IMR-90 (cell line): Measurements from ENCODE around the gene LRSAM1. TPM values are rescaled to one million over a fixed set of nuclear protein-coding genes. Genes with fewer than 3 reads are reported as not detected.

ENCODE experiments used
- ATAC-seq: fragments of 200-7000 bp; cut with Tn5 transposase; 2 replicates; pipeline ENCODE4 v1.9.1; 2020; ENCODE audit warnings: low read depth, mild to moderate bottlenecking, moderate library complexity
- BruUV-seq: library from RNA; stranded (reverse); fragments of 400-500 nt; replicated peaks from 2 replicates; lab custom pipeline; 2021; lab: Mats Ljungman, UMichigan
- CTCF ChIA-PET: fragments of 300-600 bp; formaldehyde crosslinking; extraction: SDS; loops from one replicate; lab custom pipeline; 2021; ENCODE audit warnings: antibody characterized with exemption; lab: Yijun Ruan, JAX
- POLR2A ChIA-PET: fragments of 300-600 bp; sonication (Branson Sonifier 250); formaldehyde crosslinking; loops from one replicate; lab custom pipeline; 2022; ENCODE audit warnings: antibody characterized with exemption; ENCODE audit not compliant: unreplicated experiment; lab: Charles Lee
- DNase-seq: peaks from one replicate; pipeline ENCODE4 v3.0.0; 2013
- H2AFZ ChIP-seq: replicated peaks from 2 replicates; pipeline ENCODE3; 2013; ENCODE audit warnings: low read length, mild to moderate bottlenecking; ENCODE audit not compliant: poor library complexity
- H2AK5ac ChIP-seq: 2 replicates; pipeline ENCODE4 v1.6.1; 2013; ENCODE audit warnings: low read depth, low read length, inconsistent platforms
- H2AK9ac ChIP-seq: replicated peaks from 2 replicates; pipeline ENCODE3; 2013; ENCODE audit warnings: mild to moderate bottlenecking, low read depth, low read length, moderate library complexity; ENCODE audit not compliant: poor library complexity
- H2BK120ac ChIP-seq: 2 replicates; pipeline ENCODE4 v1.6.1; 2013; ENCODE audit warnings: low read depth, low read length, inconsistent platforms
- H2BK15ac ChIP-seq: 3 replicates; pipeline ENCODE4 v1.6.1; 2013; ENCODE audit warnings: low read depth, low read length, inconsistent platforms
- H2BK20ac ChIP-seq: 2 replicates; pipeline ENCODE4 v1.6.1; 2013; ENCODE audit warnings: low read depth, mild to moderate bottlenecking, inconsistent platforms, low read length, moderate library complexity
- H2BK5ac ChIP-seq: 2 replicates; pipeline ENCODE4 v1.6.1; 2013; ENCODE audit warnings: mild to moderate bottlenecking, low read depth, low read length, inconsistent platforms; ENCODE audit not compliant: poor library complexity, severe bottlenecking
- H3K14ac ChIP-seq: replicated peaks from 2 replicates; pipeline ENCODE4 v1.6.1; 2013; ENCODE audit warnings: low read depth, low read length, inconsistent platforms
- H3K18ac ChIP-seq: 2 replicates; pipeline ENCODE4 v1.6.1; 2013; ENCODE audit warnings: low read depth, low read length, control low read depth
- H3K23ac ChIP-seq: 2 replicates; pipeline ENCODE4 v1.6.1; 2013; ENCODE audit warnings: low read depth, low read length, inconsistent platforms
- H3K27ac ChIP-seq: 2 replicates; pipeline ENCODE4 v1.5.1; 2013; ENCODE audit warnings: mild to moderate bottlenecking, control low read depth, low read length; ENCODE audit not compliant: insufficient read depth
- H3K27me3 ChIP-seq: 2 replicates; pipeline ENCODE4 v1.6.1; 2013; ENCODE audit warnings: low read length; ENCODE audit not compliant: control insufficient read depth, insufficient read depth
- H3K36me3 ChIP-seq: 2 replicates; pipeline ENCODE4 v1.6.1; 2013; ENCODE audit warnings: low read length, mixed read lengths; ENCODE audit not compliant: control insufficient read depth, insufficient read depth
- H3K4ac ChIP-seq: 2 replicates; pipeline ENCODE4 v1.6.1; 2013; ENCODE audit warnings: low read depth, low read length, inconsistent platforms
- H3K4me1 ChIP-seq: 2 replicates; pipeline ENCODE4 v1.6.1; 2013; ENCODE audit warnings: low read length, mixed read lengths; ENCODE audit not compliant: control insufficient read depth, insufficient read depth
- H3K4me2 ChIP-seq: 2 replicates; pipeline ENCODE4 v1.6.1; 2013; ENCODE audit warnings: low read depth, mild to moderate bottlenecking, control low read depth, low read length, moderate library complexity
- H3K4me3 ChIP-seq: 2 replicates; pipeline ENCODE4 v1.5.1; 2013; ENCODE audit warnings: low read depth, mild to moderate bottlenecking, control low read depth, low read length, moderate library complexity; ENCODE audit not compliant: insufficient read depth
- H3K56ac ChIP-seq: 2 replicates; pipeline ENCODE4 v1.6.1; 2013; ENCODE audit warnings: low read length, inconsistent platforms; ENCODE audit not compliant: insufficient read depth; ENCODE audit errors: extremely low read depth
- H3K79me1 ChIP-seq, 2 experiments: 2 replicates each; pipeline ENCODE4 v1.6.1; 2013; ENCODE audit warnings: low read length in 2 of 2, inconsistent platforms in 1 of 2, low read depth in 1 of 2
- H3K9ac ChIP-seq: 2 replicates; pipeline ENCODE4 v1.6.1; 2013; ENCODE audit warnings: low read depth, low read length, control low read depth
- H3K9me1 ChIP-seq: 2 replicates; pipeline ENCODE4 v1.6.1; 2013; ENCODE audit warnings: low read length, inconsistent platforms; ENCODE audit not compliant: insufficient read depth
- H3K9me3 ChIP-seq: 2 replicates; pipeline ENCODE4 v1.6.1; 2013; ENCODE audit warnings: low read length; ENCODE audit not compliant: control insufficient read depth, insufficient read depth
- H4K20me1 ChIP-seq: 2 replicates; pipeline ENCODE4 v1.6.1; 2013; ENCODE audit warnings: low read length, inconsistent platforms; ENCODE audit not compliant: insufficient read depth
- H4K5ac ChIP-seq: 2 replicates; pipeline ENCODE4 v1.6.1; 2013; ENCODE audit warnings: mild to moderate bottlenecking, low read depth, low read length, control low read depth
- H4K8ac ChIP-seq, 2 experiments: 2 replicates each; pipeline ENCODE4 v1.6.1; 2013; ENCODE audit warnings: low read depth in 2 of 2, low read length in 2 of 2, control low read depth in 1 of 2, inconsistent platforms in 1 of 2
- H4K91ac ChIP-seq: 2 replicates; pipeline ENCODE4 v1.6.1; 2013; ENCODE audit warnings: low read depth, low read length, inconsistent platforms; ENCODE audit not compliant: insufficient read depth
- BHLHE40 ChIP-seq: fragments of 150-350 bp; IDR thresholded peaks from 2 replicates; pipeline ENCODE4 v1.6.1; 2016; ENCODE audit warnings: mild to moderate bottlenecking, low read depth, low read length
- CEBPB ChIP-seq: IDR thresholded peaks from 2 replicates; pipeline ENCODE4 v1.6.1; 2012; ENCODE audit warnings: low read depth, low read length, improper control_type of control experiment
- CHD1 ChIP-seq: IDR thresholded peaks from 2 replicates; pipeline ENCODE4 v1.6.1; 2012; ENCODE audit warnings: low read depth, low read length, improper control_type of control experiment
- ELK1 ChIP-seq: fragments of 150-350 bp; IDR thresholded peaks from 2 replicates; pipeline ENCODE4 v1.6.1; 2016; ENCODE audit warnings: low read depth, mild to moderate bottlenecking, low read length, moderate library complexity, borderline replicate concordance
- FOS ChIP-seq: fragments of 150-350 bp; IDR thresholded peaks from 2 replicates; pipeline ENCODE4 v1.6.1; 2016; ENCODE audit warnings: low read depth, low read length
- MAFK ChIP-seq: IDR thresholded peaks from 2 replicates; pipeline ENCODE4 v1.6.1; 2012; ENCODE audit warnings: low read depth, low read length, improper control_type of control experiment
- MAZ ChIP-seq: IDR thresholded peaks from 2 replicates; pipeline ENCODE4 v1.6.1; 2012; ENCODE audit warnings: low read depth, mild to moderate bottlenecking, low read length, improper control_type of control experiment, moderate library complexity, borderline replicate concordance
- MXI1 ChIP-seq: IDR thresholded peaks from 2 replicates; pipeline ENCODE4 v1.6.1; 2012; ENCODE audit warnings: low read depth, mild to moderate bottlenecking, low read length, moderate library complexity, borderline replicate concordance
- NFE2L2 ChIP-seq: fragments of 150-350 bp; IDR thresholded peaks from 2 replicates; pipeline ENCODE4 v1.6.1; 2016; ENCODE audit warnings: low read depth, mild to moderate bottlenecking, low read length
- POLR2A ChIP-seq: IDR thresholded peaks from 2 replicates; pipeline ENCODE4 v1.6.1; 2012; ENCODE audit warnings: mild to moderate bottlenecking, low read depth, low read length
- RAD21 ChIP-seq: IDR thresholded peaks from 2 replicates; pipeline ENCODE4 v1.6.1; 2012; ENCODE audit warnings: low read length, improper control_type of control experiment
- RCOR1 ChIP-seq: IDR thresholded peaks from 2 replicates; pipeline ENCODE4 v1.6.1; 2012; ENCODE audit warnings: mild to moderate bottlenecking, low read length, improper control_type of control experiment; ENCODE audit not compliant: insufficient replicate concordance
- RFX5 ChIP-seq: IDR thresholded peaks from 2 replicates; pipeline ENCODE4 v1.8.0; 2012; ENCODE audit warnings: low read depth, mild to moderate bottlenecking, low read length, moderate library complexity
- SMC3 ChIP-seq: fragments of 150-350 bp; IDR thresholded peaks from 2 replicates; pipeline ENCODE4 v1.6.1; 2016; ENCODE audit warnings: low read depth, mild to moderate bottlenecking, antibody characterized with exemption, low read length, moderate library complexity
- WGBS, 2 experiments: methylation state at CpG; one replicate each; pipeline versions ENCODE4 v1.1.5 to v1.1.7; 2013; ENCODE audit warnings: missing lambda C conversion rate in 2 of 2; ENCODE audit not compliant: insufficient read length in 1 of 2; ENCODE audit errors: extremely low coverage in 2 of 2; 5-methylcytosine and 5-hydroxymethylcytosine counted together
- dilution Hi-C: fragments of 300-500 bp; cut with HindIII; formaldehyde crosslinking; loops from one replicate; pipeline ENCODE4 v1.14.3; 2018; ENCODE audit warnings: low sequenced_read_pairs; ENCODE audit not compliant: unreplicated experiment
- in situ Hi-C: fragments of 300-500 bp; cut with MboI; formaldehyde crosslinking; loops from 3 replicates; pipeline ENCODE4 v1.14.3; 2019; ENCODE audit warnings: low sequenced_read_pairs, inconsistent platforms, mixed read lengths
- intact Hi-C: fragments of 100-400 bp; cut with micrococcal nuclease; formaldehyde crosslinking; loops from 2 replicates; pipeline ENCODE4 v1.10.0; 2022
- polyA plus RNA-seq, 3 experiments: library from polyadenylated mRNA; depleted of rRNA; stranded (reverse); fragments of >200 nt; gene quantifications; 2 replicates each; pipeline ENCODE4 v1.2.3, GENCODE V29; 2012; ENCODE audit warnings: low replicate concordance in 1 of 3
- total RNA-seq: library from RNA; depleted of rRNA; stranded (reverse); fragments of >200 nt; gene quantifications from 2 replicates; pipeline ENCODE4 v1.2.3, GENCODE V29; 2012
- TF ChIP-seq, protein P1 (sequence below): conservative IDR thresholded peaks from 2 replicates; pipeline ENCODE4 v1.5.1; 2012; ENCODE audit warnings: mild to moderate bottlenecking, low read depth, low read length, improper control_type of control experiment
- TF ChIP-seq, protein P2 (sequence below): fragments of 150-350 bp; IDR thresholded peaks from 2 replicates; pipeline ENCODE4 v1.6.1; 2017; ENCODE audit warnings: mild to moderate bottlenecking, antibody characterized with exemption, low read length, low read depth

LRSAM1 gene
- total and polyA plus RNA-seq, 2 of the 4 experiments (the other 2 are of a cell fraction), result 3.0 to 9.3 TPM

DNA sequence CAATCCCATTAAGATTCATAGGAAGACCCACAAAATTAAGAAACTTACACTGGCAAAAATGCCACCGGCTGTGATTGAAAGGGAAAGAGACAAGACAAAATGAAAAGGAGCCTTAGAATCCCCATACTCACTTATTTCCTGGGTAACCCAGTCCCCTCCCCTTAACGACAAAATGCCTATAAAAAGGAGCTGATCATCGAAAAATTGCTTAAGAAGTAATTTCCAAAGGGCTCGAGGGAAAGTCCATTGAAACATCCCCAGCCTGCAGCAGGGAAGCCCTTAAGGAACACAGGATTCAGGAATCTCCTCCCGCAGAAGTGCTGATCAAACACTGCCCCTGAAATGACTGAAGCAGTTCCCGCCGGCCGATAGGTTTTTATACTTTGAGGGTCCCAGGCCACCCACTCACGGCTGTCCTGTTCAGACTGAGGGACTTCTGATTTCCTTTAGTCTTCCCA, 27.8 kb upstream of the LRSAM1 start:
- BruUV-seq, result no TSS peak

More for the DNA sequence above, 27.8 kb upstream of the LRSAM1 start:
- Histone ChIP-seq H3K56ac (peak overlapping the region; percentile 100), H3K4ac (peak overlapping the region; percentile 100), H3K18ac (peak overlapping the region; percentile 38), H2BK120ac (peak overlapping the region; percentile 99), H4K5ac (peak overlapping the region; percentile 74), H3K23ac (peak overlapping the region; percentile 81), H2BK15ac (peak overlapping the region; percentile 98; the same call in 1 of the 3 replicates), H3K4me3 (peak overlapping the region; percentile 69), H3K14ac (peak overlapping the region; percentile 100), H3K9me1 (peaks cover 12% of the 10 kb centered on the region; the same call in 1 of the 2 replicates), H3K27ac (peak overlapping the region; percentile 87), H3K9me3 (no peaks in the 10 kb centered on the region), H3K4me2 (peak overlapping the region; percentile 69), H2BK5ac (peak overlapping the region; percentile 67), H4K20me1 (peaks cover 13% of the 10 kb centered on the region; the same call in 1 of the 2 replicates), H3K4me1 (peaks cover 7% of the 10 kb centered on the region), H3K36me3 (peaks cover 2% of the 10 kb centered on the region; the same call in 1 of the 2 replicates), H2AK9ac (peak overlapping the region; percentile 86), H2AK5ac (0 out of 2 replicates have a peak overlapping the region, but pooled peaks have one; percentile 6), H2BK20ac (no peak overlapping the region), H4K91ac (peak overlapping the region; percentile 99), H3K79me1 (peaks cover 30 to 58% of the 10 kb centered on the region in 2 experiments), H3K27me3 (no peaks in the 10 kb centered on the region), H3K9ac (peak overlapping the region; percentile 90), H4K8ac (peak overlapping the region; percentile 96 to 99), H2AFZ (peak overlapping the region; percentile 96)
- CTCF ChIA-PET, result no interaction called here
- dilution Hi-C loops (no loop called here), intact Hi-C loops (loop anchor here (10.0 kb wide), 1 partner anchor 199 kb away; no protein-coding TSS in a partner anchor), in situ Hi-C loops (no loop called here)
- ATAC-seq (peak; percentile 12), DNase-seq (no peak)
- 0% methylated on average over 2 of the region's 9 CpGs; no CpG with 5 or more reads in 1 of the 2 experiments for WGBS, 2 experiments
- POLR2A ChIA-PET, result no interaction called here
- no peak for TF ChIP-seq MXI1
- TF ChIP-seq NFE2L2, result no peak
- no peak for TF ChIP-seq POLR2A
- TF ChIP-seq MAZ, result no peak
- TF ChIP-seq RAD21, result no peak
- TF ChIP-seq, protein P1, sequence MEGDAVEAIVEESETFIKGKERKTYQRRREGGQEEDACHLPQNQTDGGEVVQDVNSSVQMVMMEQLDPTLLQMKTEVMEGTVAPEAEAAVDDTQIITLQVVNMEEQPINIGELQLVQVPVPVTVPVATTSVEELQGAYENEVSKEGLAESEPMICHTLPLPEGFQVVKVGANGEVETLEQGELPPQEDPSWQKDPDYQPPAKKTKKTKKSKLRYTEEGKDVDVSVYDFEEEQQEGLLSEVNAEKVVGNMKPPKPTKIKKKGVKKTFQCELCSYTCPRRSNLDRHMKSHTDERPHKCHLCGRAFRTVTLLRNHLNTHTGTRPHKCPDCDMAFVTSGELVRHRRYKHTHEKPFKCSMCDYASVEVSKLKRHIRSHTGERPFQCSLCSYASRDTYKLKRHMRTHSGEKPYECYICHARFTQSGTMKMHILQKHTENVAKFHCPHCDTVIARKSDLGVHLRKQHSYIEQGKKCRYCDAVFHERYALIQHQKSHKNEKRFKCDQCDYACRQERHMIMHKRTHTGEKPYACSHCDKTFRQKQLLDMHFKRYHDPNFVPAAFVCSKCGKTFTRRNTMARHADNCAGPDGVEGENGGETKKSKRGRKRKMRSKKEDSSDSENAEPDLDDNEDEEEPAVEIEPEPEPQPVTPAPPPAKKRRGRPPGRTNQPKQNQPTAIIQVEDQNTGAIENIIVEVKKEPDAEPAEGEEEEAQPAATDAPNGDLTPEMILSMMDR, result no peak
- no peak for TF ChIP-seq RCOR1
- TF ChIP-seq CEBPB, result no peak
- no peak for TF ChIP-seq MAFK
- TF ChIP-seq BHLHE40, result no peak
- no peak for TF ChIP-seq FOS
- no peak for TF ChIP-seq SMC3
- TF ChIP-seq, protein P2, sequence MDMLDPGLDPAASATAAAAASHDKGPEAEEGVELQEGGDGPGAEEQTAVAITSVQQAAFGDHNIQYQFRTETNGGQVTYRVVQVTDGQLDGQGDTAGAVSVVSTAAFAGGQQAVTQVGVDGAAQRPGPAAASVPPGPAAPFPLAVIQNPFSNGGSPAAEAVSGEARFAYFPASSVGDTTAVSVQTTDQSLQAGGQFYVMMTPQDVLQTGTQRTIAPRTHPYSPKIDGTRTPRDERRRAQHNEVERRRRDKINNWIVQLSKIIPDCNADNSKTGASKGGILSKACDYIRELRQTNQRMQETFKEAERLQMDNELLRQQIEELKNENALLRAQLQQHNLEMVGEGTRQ, result no peak
- TF ChIP-seq ELK1, result no peak
- no peak for TF ChIP-seq RFX5
- TF ChIP-seq CHD1, result no peak
